ENCODE measurements around the gene C1orf35. TPM values are rescaled to one million over a fixed set of nuclear protein-coding genes. Genes with fewer than 3 reads are reported as not detected.
A peak's percentile ranks its signal among the peaks of the same experiment; 100 is the strongest.

Gene C1orf35
- total RNA-seq, 1 donor from 2014 or later: 12.5 TPM

DNA sequence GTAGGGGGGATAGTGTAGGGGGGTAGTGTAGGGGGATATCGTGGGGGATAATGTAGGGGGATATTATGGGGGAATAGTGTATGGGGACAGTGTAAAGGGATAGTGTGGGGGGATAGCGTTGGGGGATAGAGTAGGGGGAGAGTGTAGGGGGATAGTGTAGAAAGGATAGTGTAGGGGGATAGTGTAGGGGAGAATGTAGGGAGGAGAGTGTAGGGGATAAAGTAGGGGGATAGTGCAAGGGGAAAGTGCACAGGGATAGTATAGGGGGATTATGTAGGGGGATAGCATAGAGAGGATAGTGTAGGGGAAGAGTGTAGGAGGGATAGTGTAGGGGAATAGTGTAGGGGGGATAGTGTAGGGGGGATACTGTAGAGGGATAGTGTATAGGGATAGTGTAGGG lies 33.0 kb downstream of the C1orf35 start:
- H3K4me1 ChIP-seq: no peaks in the 10 kb centered on the region
- H3K9me3 ChIP-seq: no peaks in the 10 kb centered on the region
- H3K4me3 ChIP-seq: no peak overlapping the region
- TF ChIP-seq, protein P1, sequence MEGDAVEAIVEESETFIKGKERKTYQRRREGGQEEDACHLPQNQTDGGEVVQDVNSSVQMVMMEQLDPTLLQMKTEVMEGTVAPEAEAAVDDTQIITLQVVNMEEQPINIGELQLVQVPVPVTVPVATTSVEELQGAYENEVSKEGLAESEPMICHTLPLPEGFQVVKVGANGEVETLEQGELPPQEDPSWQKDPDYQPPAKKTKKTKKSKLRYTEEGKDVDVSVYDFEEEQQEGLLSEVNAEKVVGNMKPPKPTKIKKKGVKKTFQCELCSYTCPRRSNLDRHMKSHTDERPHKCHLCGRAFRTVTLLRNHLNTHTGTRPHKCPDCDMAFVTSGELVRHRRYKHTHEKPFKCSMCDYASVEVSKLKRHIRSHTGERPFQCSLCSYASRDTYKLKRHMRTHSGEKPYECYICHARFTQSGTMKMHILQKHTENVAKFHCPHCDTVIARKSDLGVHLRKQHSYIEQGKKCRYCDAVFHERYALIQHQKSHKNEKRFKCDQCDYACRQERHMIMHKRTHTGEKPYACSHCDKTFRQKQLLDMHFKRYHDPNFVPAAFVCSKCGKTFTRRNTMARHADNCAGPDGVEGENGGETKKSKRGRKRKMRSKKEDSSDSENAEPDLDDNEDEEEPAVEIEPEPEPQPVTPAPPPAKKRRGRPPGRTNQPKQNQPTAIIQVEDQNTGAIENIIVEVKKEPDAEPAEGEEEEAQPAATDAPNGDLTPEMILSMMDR (IDR thresholded peaks at IDR 0.05): no peak
- ATAC-seq (no peak), DNase-seq (no peak)
- H3K36me3 ChIP-seq: no peaks in the 10 kb centered on the region
- peaks cover 22% of the 10 kb centered on the region for H3K27me3 ChIP-seq
- no peak overlapping the region for H3K27ac ChIP-seq
- intact Hi-C loops (cut with DNase I): no loop called here

DNA sequence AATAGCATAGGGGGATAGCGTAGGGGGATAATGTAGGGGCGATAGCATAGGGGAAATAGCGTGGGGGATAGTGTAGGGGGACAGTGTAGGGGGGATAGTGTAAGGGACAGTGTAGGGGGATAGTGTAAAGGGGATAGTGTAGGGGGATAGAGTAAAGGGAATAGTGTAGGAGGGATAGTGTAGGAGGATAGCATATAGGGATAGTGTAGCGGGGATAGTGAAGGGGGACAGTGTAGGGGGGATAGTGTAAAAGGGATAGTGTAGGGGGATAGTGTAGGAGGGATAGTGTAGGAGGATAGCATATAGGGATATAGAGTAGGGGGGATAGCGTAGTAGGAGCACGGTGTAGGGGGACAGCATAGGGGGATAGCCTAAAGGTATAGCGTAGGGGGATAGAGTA lies 34.8 kb downstream of the C1orf35 start:
- intact Hi-C loops (cut with DNase I): no loop called here
- H3K27ac ChIP-seq: no peak overlapping the region
- no peaks in the 10 kb centered on the region for H3K9me3 ChIP-seq
- no peak for ATAC-seq
- DNase-seq: no peak
- peaks cover 40% of the 10 kb centered on the region for H3K27me3 ChIP-seq
- TF ChIP-seq, protein P1 (IDR thresholded peaks at IDR 0.05): no peak
- no peak overlapping the region for H3K4me3 ChIP-seq
- H3K36me3 ChIP-seq: no peaks in the 10 kb centered on the region
- no peaks in the 10 kb centered on the region for H3K4me1 ChIP-seq

DNA sequence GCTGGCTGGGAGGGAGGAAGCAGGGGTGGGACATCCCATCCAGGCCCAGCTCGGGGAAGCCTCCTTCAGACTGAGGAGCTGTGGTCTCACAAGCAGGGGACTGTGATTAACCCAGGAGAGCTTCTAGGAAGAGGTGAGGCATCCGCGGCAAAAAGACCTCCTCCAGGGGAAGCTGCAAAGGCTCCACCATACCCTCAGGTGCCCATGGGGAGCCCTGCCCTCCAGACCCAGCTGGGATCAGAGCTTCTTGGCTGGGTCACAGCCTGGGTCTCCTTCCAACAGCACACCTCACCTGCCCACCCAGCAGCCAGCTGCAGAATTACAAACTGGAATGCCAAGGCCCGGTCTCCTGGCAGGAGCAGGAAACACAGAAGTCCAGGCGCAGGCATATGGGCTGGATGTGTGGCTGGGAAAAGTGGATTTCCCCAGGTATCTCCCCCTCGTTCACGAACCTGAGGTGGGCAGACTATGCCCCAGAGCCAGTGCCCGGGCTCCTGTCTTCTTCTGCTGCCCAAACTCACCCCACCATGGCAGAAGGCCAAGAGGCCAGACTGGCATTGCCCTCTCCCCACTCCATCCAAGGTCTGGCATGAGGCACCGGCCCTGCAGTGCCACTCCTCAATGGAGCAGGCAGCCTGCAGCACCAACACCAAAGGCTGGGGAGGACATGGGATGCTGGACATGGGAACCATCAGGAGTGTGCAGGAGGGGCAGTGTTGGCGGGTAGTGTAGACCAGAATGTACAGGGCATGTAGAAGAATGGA lies 36.1 kb downstream of the C1orf35 start:
- intact Hi-C loops (cut with DNase I): no loop called here
- TF ChIP-seq, protein P1 (IDR thresholded peaks at IDR 0.05): no peak
- Histone ChIP-seq H3K27ac (no peak overlapping the region), H3K36me3 (no peaks in the 10 kb centered on the region), H3K4me1 (no peaks in the 10 kb centered on the region), H3K9me3 (no peaks in the 10 kb centered on the region), H3K4me3 (no peak overlapping the region), H3K27me3 (peaks cover 53% of the 10 kb centered on the region)
- DNase-seq (peak; percentile 44), ATAC-seq (no peak)

DNA sequence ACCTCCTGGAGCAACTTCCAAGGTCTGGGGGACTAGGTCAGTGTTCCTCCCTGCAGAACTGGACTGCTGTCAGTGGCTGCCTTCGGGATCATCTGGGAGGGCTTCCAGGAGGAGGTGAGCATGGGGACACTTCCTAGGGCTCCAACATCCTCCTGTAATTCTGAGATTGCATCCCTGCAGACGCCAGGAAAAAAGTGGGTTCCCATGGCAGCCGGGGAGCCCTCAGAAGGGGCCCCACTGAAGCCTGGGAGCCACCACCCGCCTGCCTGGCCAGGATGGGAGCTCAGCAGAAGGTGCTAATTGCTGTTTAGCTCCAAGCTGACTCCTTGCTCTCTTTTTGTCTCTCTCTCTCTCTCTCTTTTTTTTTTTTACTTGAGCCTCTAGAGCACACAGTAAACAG lies 36.7 kb downstream of the C1orf35 start:
- Histone ChIP-seq H3K4me1 (no peaks in the 10 kb centered on the region), H3K36me3 (no peaks in the 10 kb centered on the region), H3K4me3 (no peak overlapping the region), H3K9me3 (no peaks in the 10 kb centered on the region), H3K27ac (no peak overlapping the region), H3K27me3 (peaks cover 59% of the 10 kb centered on the region)
- ATAC-seq (no peak), DNase-seq (peak; percentile 36)
- intact Hi-C loops (cut with DNase I): no loop called here
- TF ChIP-seq, protein P1 (IDR thresholded peaks at IDR 0.05): no peak

DNA sequence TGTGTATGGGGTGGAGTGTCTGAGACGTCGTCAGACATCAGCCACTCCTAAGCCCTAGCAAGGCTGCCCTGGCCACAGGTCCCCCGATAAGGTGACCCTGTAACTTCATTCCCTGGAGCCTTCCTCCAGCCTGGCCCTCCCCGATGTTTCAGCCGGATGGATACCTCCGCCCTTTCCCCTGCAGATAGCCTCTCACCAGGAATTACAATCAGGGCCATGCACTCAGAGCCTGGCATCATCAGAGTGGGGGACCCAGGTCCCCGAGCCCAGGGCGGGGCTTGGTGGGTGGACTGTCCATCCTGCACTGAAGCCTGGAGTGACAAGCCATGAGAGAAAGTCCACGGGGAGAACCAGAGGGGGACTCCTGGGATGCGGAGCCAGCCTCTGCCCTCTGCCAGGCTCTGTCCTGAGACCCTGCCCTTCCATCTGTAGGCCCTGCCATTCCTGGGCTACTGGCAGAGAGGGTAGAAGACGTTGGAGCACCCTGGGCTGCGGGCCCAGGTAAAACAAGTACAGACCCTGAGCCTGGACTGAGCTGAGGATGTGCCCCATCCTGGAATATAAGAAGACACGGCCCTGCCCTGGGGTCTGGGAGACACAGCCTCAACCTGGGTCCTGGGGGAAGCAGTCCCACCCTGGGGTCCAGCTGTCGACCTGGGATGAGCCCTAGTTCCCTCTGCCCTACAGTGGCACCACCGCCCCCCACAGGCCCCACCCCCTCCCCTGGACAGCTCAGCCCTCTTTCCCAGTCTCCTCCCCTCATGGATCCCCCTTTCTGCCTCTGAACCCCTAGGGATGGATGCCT lies 37.4 kb downstream of the C1orf35 start:
- TF ChIP-seq, protein P1 (IDR thresholded peaks at IDR 0.05): no peak
- peak; percentile 39 for DNase-seq
- no peak for ATAC-seq
- Histone ChIP-seq H3K27me3 (peaks cover 66% of the 10 kb centered on the region), H3K9me3 (no peaks in the 10 kb centered on the region), H3K27ac (no peak overlapping the region), H3K36me3 (no peaks in the 10 kb centered on the region), H3K4me1 (peaks cover 3% of the 10 kb centered on the region), H3K4me3 (no peak overlapping the region)
- intact Hi-C loops (cut with DNase I): no loop called here
